Upper lobe of left lung (tissue), 4 donors: Measurements from ENCODE around the gene XYLT1.

Source experiments
- CTCF ChIP-seq, 6 experiments: fragments of 450-650 bp in 4 of 6; fragments of 200-600 bp in 2 of 6; sonication (generic) in 2 of 6; IDR thresholded peaks; one replicate each; pipeline ENCODE4 v1.5.1; 2016 to 2019; ENCODE audit warnings: antibody characterized with exemption in 6 of 6
- EP300 ChIP-seq, 4 donors: sonication (generic); formaldehyde crosslinking; IDR thresholded peaks; one replicate each; pipeline ENCODE4 v1.5.1; 2017; ENCODE audit warnings: antibody characterized with exemption in 4 of 4, control low read depth in 2 of 4

DNA sequence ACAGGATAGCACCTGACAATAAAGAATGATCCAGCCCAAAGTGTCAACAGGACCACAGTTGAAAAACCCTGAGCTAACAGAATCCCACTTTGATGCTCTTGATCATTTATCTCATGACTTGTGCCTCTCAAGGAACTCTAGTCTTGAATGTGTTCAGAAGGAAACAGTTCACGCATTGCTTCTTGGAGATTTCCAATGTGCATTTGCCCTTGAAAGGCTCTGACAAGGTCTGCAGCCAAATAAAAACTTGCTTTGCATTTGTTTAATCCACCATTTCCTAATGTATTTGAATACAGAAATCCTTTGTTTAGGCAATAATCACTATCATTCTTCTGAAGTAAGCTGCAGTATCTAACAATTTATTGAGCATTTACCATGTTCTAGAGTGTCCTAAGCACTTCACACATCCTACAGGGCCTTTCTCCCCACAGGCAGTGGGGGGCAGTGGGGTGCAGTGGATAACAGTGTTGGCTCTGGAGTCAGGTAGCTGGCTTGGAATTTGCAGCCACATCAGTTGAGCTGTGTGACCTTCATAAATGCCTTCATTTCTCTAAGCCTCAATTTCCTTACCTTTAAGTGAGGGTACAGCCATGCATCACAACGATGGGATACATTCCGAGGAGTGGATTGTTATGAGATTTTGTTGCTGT lies 239.7 kb downstream of the XYLT1 start:
- TF ChIP-seq EP300 (IDR thresholded peaks at IDR 0.05), result no peak
- TF ChIP-seq CTCF (IDR thresholded peaks at IDR 0.05), result no peak
